HG03442 (cell line): ENCODE data around the gene USH2A.
"Not testable (repeated sequence)": the region's sequence is repeated elsewhere in the genome, so short reads cannot be mapped to it uniquely, and the experiment has no call there.

Experiments used
- ATAC-seq: cut with Tn5 transposase; IDR thresholded peaks from one replicate; pipeline ENCODE4 v1.9.1; 2021; ENCODE audit warnings: mild to moderate bottlenecking, moderate library complexity; ENCODE audit not compliant: unreplicated experiment

USH2A gene

GRCh38 chr1:216145451-216146018 lies 277.7 kb downstream of the USH2A start:
- ATAC-seq, result not testable (repeated sequence)

- no peak for ATAC-seq
Measured at GRCh38 chr1:216144661-216145450, 278.4 kb downstream of the USH2A start.

GRCh38 chr1:216142921-216143320 lies 280.3 kb downstream of the USH2A start:
- ATAC-seq, result no peak

GRCh38 chr1:216140730-216141524 lies 282.3 kb downstream of the USH2A start:
- ATAC-seq, result no peak

GRCh38 chr1:216124192-216124781 lies 299.0 kb downstream of the USH2A start:
- no peak for ATAC-seq

GRCh38 chr1:216123446-216124191 lies 299.6 kb downstream of the USH2A start:
- ATAC-seq, result no peak

GRCh38 chr1:216119600-216119999 lies 303.6 kb downstream of the USH2A start:
- ATAC-seq, result peak; percentile 74

GRCh38 chr1:216114180-216114579 lies 309.1 kb downstream of the USH2A start:
- no peak for ATAC-seq

GRCh38 chr1:216113181-216113580 lies 310.1 kb downstream of the USH2A start:
- no peak for ATAC-seq

- ATAC-seq, result no peak
Measured at GRCh38 chr1:216111842-216112241, 311.4 kb downstream of the USH2A start.

GRCh38 chr1:216095400-216095799 lies 327.8 kb downstream of the USH2A start:
- ATAC-seq, result no peak

- no peak for ATAC-seq
Measured at GRCh38 chr1:216090556-216090955, 332.7 kb downstream of the USH2A start.

GRCh38 chr1:216086678-216087077 lies 336.6 kb downstream of the USH2A start:
- no peak for ATAC-seq

GRCh38 chr1:216081445-216081844 lies 341.8 kb downstream of the USH2A start:
- ATAC-seq, result no peak

GRCh38 chr1:216076751-216077150 lies 346.5 kb downstream of the USH2A start:
- no peak for ATAC-seq

GRCh38 chr1:216075339-216075738 lies 347.9 kb downstream of the USH2A start:
- ATAC-seq, result no peak

- ATAC-seq, result no peak
Measured at GRCh38 chr1:216073793-216074595, 349.3 kb downstream of the USH2A start.

GRCh38 chr1:216071262-216071661 lies 352.0 kb downstream of the USH2A start:
- ATAC-seq, result no peak

- ATAC-seq, result no peak
Measured at GRCh38 chr1:216064643-216065042, 358.6 kb downstream of the USH2A start.

GRCh38 chr1:216057947-216058346 lies 365.3 kb downstream of the USH2A start:
- ATAC-seq, result no peak
